ENCODE measurements around the gene BUB3. TPM values are rescaled to one million over a fixed set of nuclear protein-coding genes. Genes with fewer than 3 reads are reported as not detected.

BUB3 gene
- total and polyA plus RNA-seq, 2 of the 8 experiments (the other 6 are each of a cell fraction or from before 2014, with no cell fraction given), result 183 to 207 TPM

DNA sequence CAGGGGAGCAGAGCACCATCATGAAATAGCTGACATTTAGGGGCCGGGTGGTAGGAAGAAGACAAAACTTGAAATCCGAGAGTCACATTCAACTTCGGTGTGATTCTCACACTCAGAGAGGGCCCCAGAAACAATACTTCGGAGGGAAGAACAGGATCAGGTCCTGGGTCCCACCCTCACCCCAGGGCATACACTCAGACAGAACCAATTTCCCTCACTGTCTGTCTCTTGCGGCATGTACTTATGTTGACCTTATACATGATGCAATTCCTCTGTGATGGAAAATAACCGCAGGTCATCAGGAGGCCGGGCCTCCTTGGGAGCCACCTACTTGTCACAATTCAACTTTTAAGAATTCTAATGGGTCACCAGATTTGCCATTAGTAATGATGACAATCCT, 44.7 kb upstream of the BUB3 start:
- Histone ChIP-seq H2BK12ac (ENCODE audit: low read depth, low read length) (no peak overlapping the region), H3K36me3 (ENCODE audit: control insufficient read depth in 2 of 4, insufficient read depth in 4 of 4, low read length in 3 of 4) (no peaks in the 10 kb centered on the region), H3K27me3 (replicated peaks in 1 of 4; ENCODE audit: control insufficient read depth in 3 of 4, extremely low read depth in 1 of 4, insufficient read depth in 3 of 4, low read length in 3 of 4) (no peaks in the 10 kb centered on the region), H3K56ac (replicated peaks; ENCODE audit: insufficient read length, low read depth, low read length) (no peak overlapping the region), H3K79me1 (ENCODE audit: low read depth, low read length) (no peaks in the 10 kb centered on the region), H2AK5ac (ENCODE audit: low read depth, low read length) (no peak overlapping the region), H3K23me2 (ENCODE audit: low read depth, low read length) (no peaks in the 10 kb centered on the region), H3K18ac (ENCODE audit: extremely low read depth, low read length) (no peak overlapping the region), H3K14ac (ENCODE audit: insufficient read length) (no peak overlapping the region), H3K4me1 (replicated peaks in 1 of 4; ENCODE audit: control insufficient read depth in 3 of 4, insufficient read depth in 4 of 4, low read length in 3 of 4) (peaks cover 0 to 5% (median 3%) of the 10 kb centered on the region in 4 experiments; a peak in 4 of 7 replicates), H2AFZ (ENCODE audit: low read length) (peak overlapping the region; percentile 62), H3K23ac (ENCODE audit: insufficient read length) (no peak overlapping the region), H4K8ac (ENCODE audit: extremely low read depth, insufficient read depth, low read length) (no peak overlapping the region), H3K9me3 (ENCODE audit: insufficient read depth in 2 of 2, low read depth in 1 of 2, low read length in 1 of 2) (no peaks in the 10 kb centered on the region), H2BK5ac (ENCODE audit: low read depth, low read length) (no peak overlapping the region), H4K5ac (ENCODE audit: insufficient read length, low read depth, low read length) (no peak overlapping the region), H4K91ac (replicated peaks; ENCODE audit: insufficient read length, low read length) (no peak overlapping the region), H2BK15ac (ENCODE audit: low read length) (no peak overlapping the region), H4K20me1 (replicated peaks in 1 of 2; ENCODE audit: control insufficient read depth in 1 of 2, insufficient read depth in 2 of 2, low read length in 2 of 2) (no peaks in the 10 kb centered on the region), H3K9ac (replicated peaks in 1 of 4; ENCODE audit: extremely low read depth in 1 of 4, low read depth in 3 of 4, low read length in 3 of 4) (no peak overlapping the region), H2BK20ac (ENCODE audit: low read length) (no peak overlapping the region), H3K4me2 (ENCODE audit: insufficient read depth in 1 of 2, low read depth in 2 of 2, low read length in 2 of 2) (no peak overlapping the region), H3K27ac (ENCODE audit: low read depth, low read length) (no peak overlapping the region), H3K79me2 (ENCODE audit: control insufficient read depth in 1 of 2, insufficient read depth in 2 of 2, low read length in 2 of 2) (no peaks in the 10 kb centered on the region), H3K4me3 (ENCODE audit: extremely low read depth in 1 of 4, insufficient read depth in 2 of 4, low read depth in 3 of 4, low read length in 4 of 4) (no peak overlapping the region), H3K4ac (replicated peaks; ENCODE audit: insufficient read length, low read depth, low read length) (no peak overlapping the region), H2BK120ac (replicated peaks; ENCODE audit: low read depth, low read length) (no peak overlapping the region)
- CTCF ChIA-PET (ENCODE audit: partially characterized antibody), result interaction anchor here (1.5 kb wide), 1 partner anchor 10 kb away, joined by 3 read pairs; no protein-coding TSS in a partner anchor
- WGBS, 2 experiments (ENCODE audit: extremely low coverage in 1 of 2, insufficient coverage in 1 of 2, insufficient read length in 1 of 2, insufficient replicate concordance in 2 of 2, low coverage in 1 of 2, low lambda C conversion rate in 2 of 2, missing lambda C conversion rate in 1 of 2), result 80% methylated on average over 7 of the region's 7 CpGs; no CpG with 5 or more reads in 1 of the 2 experiments
- FAIRE-seq (no peak), DNase-seq (ENCODE audit: low read depth in 1 of 2, low spot score in 2 of 2) (no peak)
- TF ChIP-seq PHF8 (conservative IDR thresholded peaks at IDR 0.05; ENCODE audit: low read depth, low read length) (no peak), CEBPB (IDR thresholded peaks at IDR 0.05; ENCODE audit: low read depth, low read length) (0 out of 2 replicates have a peak, but pooled peaks have one; percentile 40)
- POLR2A ChIA-PET (ENCODE audit: partially characterized antibody), result no interaction called here

All from H1 (cell line).